Central memory CD8-positive, alpha-beta T cell (primary cell): ENCODE results near the gene MRPL55.
A peak's percentile ranks its signal among the peaks of the same experiment; 100 is the strongest.

Experiments
- ATAC-seq: fragments of 150-1000 bp; cut with Tn5 transposase; replicated peaks from 2 replicates; pipeline ENCODE4 v1.10.0; 2022; ENCODE audit warnings: mild to moderate bottlenecking, moderate FRiP score, moderate number of reproducible peaks; ENCODE audit not compliant: poor library complexity, severe bottlenecking; ENCODE audit errors: extremely low read depth
- DNase-seq, 2 donors: peaks; one replicate each; pipeline ENCODE4 v3.0.0; 2021; ENCODE audit warnings: low spot score in 2 of 2
- H3K27ac Mint-ChIP-seq: one replicate; pipeline ENCODE4 v1.8.0; 2022; ENCODE audit warnings: low read depth, mild to moderate bottlenecking, moderate library complexity, mixed read lengths
- H3K27me3 Mint-ChIP-seq: one replicate; pipeline ENCODE4 v1.8.0; 2022; ENCODE audit warnings: mixed read lengths
- H3K36me3 Mint-ChIP-seq: one replicate; pipeline ENCODE4 v1.8.0; 2022; ENCODE audit warnings: mild to moderate bottlenecking, moderate library complexity, mixed read lengths; ENCODE audit not compliant: insufficient read depth
- H3K4me1 Mint-ChIP-seq: one replicate; pipeline ENCODE4 v1.8.0; 2022; ENCODE audit warnings: mixed read lengths
- H3K4me3 Mint-ChIP-seq: one replicate; pipeline ENCODE4 v1.8.0; 2022; ENCODE audit warnings: mild to moderate bottlenecking, moderate library complexity, mixed read lengths
- H3K9me3 Mint-ChIP-seq: one replicate; pipeline ENCODE4 v1.8.0; 2022; ENCODE audit warnings: mixed read lengths

MRPL55 gene

GRCh38 chr1:228108742-228109072 is 392 bp downstream of the MRPL55 start:
- Mint-ChIP-seq H3K36me3 (peaks cover 21% of the 10 kb centered on the region), H3K9me3 (no peaks in the 10 kb centered on the region), H3K4me1 (peaks cover 18% of the 10 kb centered on the region), H3K27me3 (no peaks in the 10 kb centered on the region), H3K27ac (peak overlapping the region; percentile 88), H3K4me3 (peak overlapping the region; percentile 83)
- ATAC-seq (no peak), DNase-seq (no peak)

GRCh38 chr1:228108055-228108690 is 926 bp downstream of the MRPL55 start:
- no peaks in the 10 kb centered on the region for H3K9me3 Mint-ChIP-seq
- H3K27ac Mint-ChIP-seq: peak overlapping the region; percentile 88
- peak overlapping the region; percentile 83 for H3K4me3 Mint-ChIP-seq
- H3K27me3 Mint-ChIP-seq: no peaks in the 10 kb centered on the region
- peaks cover 23% of the 10 kb centered on the region for H3K4me1 Mint-ChIP-seq
- H3K36me3 Mint-ChIP-seq: peaks cover 26% of the 10 kb centered on the region
- DNase-seq: no peak
- no peak for ATAC-seq

- ATAC-seq (no peak), DNase-seq (no peak)
- Mint-ChIP-seq H3K36me3 (peaks cover 28% of the 10 kb centered on the region), H3K4me3 (peak overlapping the region; percentile 83), H3K27me3 (no peaks in the 10 kb centered on the region), H3K27ac (peak overlapping the region; percentile 88), H3K4me1 (peaks cover 23% of the 10 kb centered on the region), H3K9me3 (no peaks in the 10 kb centered on the region)
Observed at GRCh38 chr1:228107636-228108035, 1.5 kb downstream of the MRPL55 start.

GRCh38 chr1:228106800-228107054 is 2.4 kb downstream of the MRPL55 start:
- peaks cover 24% of the 10 kb centered on the region for H3K4me1 Mint-ChIP-seq
- H3K9me3 Mint-ChIP-seq: no peaks in the 10 kb centered on the region
- no peak for ATAC-seq
- no peak for DNase-seq
- peaks cover 32% of the 10 kb centered on the region for H3K36me3 Mint-ChIP-seq
- H3K4me3 Mint-ChIP-seq: no peak overlapping the region
- no peaks in the 10 kb centered on the region for H3K27me3 Mint-ChIP-seq
- H3K27ac Mint-ChIP-seq: no peak overlapping the region

GRCh38 chr1:228105996-228106799 is 2.9 kb downstream of the MRPL55 start:
- H3K27me3 Mint-ChIP-seq: no peaks in the 10 kb centered on the region

GRCh38 chr1:228105270-228105995 is 3.7 kb downstream of the MRPL55 start:
- Mint-ChIP-seq H3K36me3 (peaks cover 42% of the 10 kb centered on the region), H3K4me1 (peaks cover 33% of the 10 kb centered on the region), H3K9me3 (no peaks in the 10 kb centered on the region), H3K27me3 (no peaks in the 10 kb centered on the region), H3K27ac (peak overlapping the region; percentile 29), H3K4me3 (no peak overlapping the region)
- ATAC-seq (no peak), DNase-seq (no peak)

More at GRCh38 chr1:228105996-228106799, 2.9 kb downstream of the MRPL55 start:
- Mint-ChIP-seq H3K9me3 (no peaks in the 10 kb centered on the region), H3K4me3 (no peak overlapping the region), H3K27ac (no peak overlapping the region), H3K4me1 (peaks cover 29% of the 10 kb centered on the region), H3K36me3 (peaks cover 36% of the 10 kb centered on the region)
- DNase-seq: no peak
- no peak for ATAC-seq

- ATAC-seq (no peak), DNase-seq (no peak)
- H3K36me3 Mint-ChIP-seq: peaks cover 48% of the 10 kb centered on the region
- peaks cover 28% of the 10 kb centered on the region for H3K4me1 Mint-ChIP-seq
- no peaks in the 10 kb centered on the region for H3K9me3 Mint-ChIP-seq
- H3K27ac Mint-ChIP-seq: peak overlapping the region; percentile 29
- H3K27me3 Mint-ChIP-seq: no peaks in the 10 kb centered on the region
- peak overlapping the region; percentile 90 for H3K4me3 Mint-ChIP-seq
Observed at GRCh38 chr1:228104526-228105269, 4.4 kb downstream of the MRPL55 start.

GRCh38 chr1:228102791-228103620 is 6.1 kb downstream of the MRPL55 start, which contains the start of gene C1orf35:
Gene C1orf35 (minus strand): TSS chr1:228103325. CDS start chr1:228103227, 98 bp downstream.
- H3K27me3 Mint-ChIP-seq: no peaks in the 10 kb centered on the region
- peak; percentile 86 to 88 for DNase-seq
- H3K36me3 Mint-ChIP-seq: peaks cover 52% of the 10 kb centered on the region
- no peaks in the 10 kb centered on the region for H3K9me3 Mint-ChIP-seq
- H3K27ac Mint-ChIP-seq: peak within 1 kb of the TSS; percentile 96
- H3K4me1 Mint-ChIP-seq: peaks cover 25% of the 10 kb centered on the region
- peak within 1 kb of the TSS; percentile 90 for H3K4me3 Mint-ChIP-seq
- peak; percentile 72 for ATAC-seq

GRCh38 chr1:228101994-228102790 is 6.9 kb downstream of the MRPL55 start:
- Mint-ChIP-seq H3K4me3 (peak overlapping the region; percentile 90), H3K27ac (peak overlapping the region; percentile 96), H3K4me1 (peaks cover 25% of the 10 kb centered on the region), H3K9me3 (no peaks in the 10 kb centered on the region), H3K27me3 (no peaks in the 10 kb centered on the region), H3K36me3 (peaks cover 60% of the 10 kb centered on the region)
- ATAC-seq (peak; percentile 52), DNase-seq (peak; percentile 40 to 43)

GRCh38 chr1:228101614-228101993 is 7.5 kb downstream of the MRPL55 start:
- DNase-seq (no peak), ATAC-seq (no peak)
- Mint-ChIP-seq H3K27me3 (no peaks in the 10 kb centered on the region), H3K4me3 (peak overlapping the region; percentile 90), H3K4me1 (peaks cover 25% of the 10 kb centered on the region), H3K9me3 (no peaks in the 10 kb centered on the region), H3K36me3 (peaks cover 61% of the 10 kb centered on the region), H3K27ac (peak overlapping the region; percentile 96)
